NCI-H446 (cell line): Measurements from ENCODE around the gene STAT2.
A peak's percentile ranks its signal among the peaks of the same experiment; 100 is the strongest.
"Not testable (repeated sequence)": the region's sequence is repeated elsewhere in the genome, so short reads cannot be mapped to it uniquely, and the experiment has no call there.

ENCODE experiments used
- DNase-seq, 2 experiments: peaks; one replicate each; lab custom pipeline; 2025; lab: John Stamatoyannopoulos, UW

STAT2 gene

DNA sequence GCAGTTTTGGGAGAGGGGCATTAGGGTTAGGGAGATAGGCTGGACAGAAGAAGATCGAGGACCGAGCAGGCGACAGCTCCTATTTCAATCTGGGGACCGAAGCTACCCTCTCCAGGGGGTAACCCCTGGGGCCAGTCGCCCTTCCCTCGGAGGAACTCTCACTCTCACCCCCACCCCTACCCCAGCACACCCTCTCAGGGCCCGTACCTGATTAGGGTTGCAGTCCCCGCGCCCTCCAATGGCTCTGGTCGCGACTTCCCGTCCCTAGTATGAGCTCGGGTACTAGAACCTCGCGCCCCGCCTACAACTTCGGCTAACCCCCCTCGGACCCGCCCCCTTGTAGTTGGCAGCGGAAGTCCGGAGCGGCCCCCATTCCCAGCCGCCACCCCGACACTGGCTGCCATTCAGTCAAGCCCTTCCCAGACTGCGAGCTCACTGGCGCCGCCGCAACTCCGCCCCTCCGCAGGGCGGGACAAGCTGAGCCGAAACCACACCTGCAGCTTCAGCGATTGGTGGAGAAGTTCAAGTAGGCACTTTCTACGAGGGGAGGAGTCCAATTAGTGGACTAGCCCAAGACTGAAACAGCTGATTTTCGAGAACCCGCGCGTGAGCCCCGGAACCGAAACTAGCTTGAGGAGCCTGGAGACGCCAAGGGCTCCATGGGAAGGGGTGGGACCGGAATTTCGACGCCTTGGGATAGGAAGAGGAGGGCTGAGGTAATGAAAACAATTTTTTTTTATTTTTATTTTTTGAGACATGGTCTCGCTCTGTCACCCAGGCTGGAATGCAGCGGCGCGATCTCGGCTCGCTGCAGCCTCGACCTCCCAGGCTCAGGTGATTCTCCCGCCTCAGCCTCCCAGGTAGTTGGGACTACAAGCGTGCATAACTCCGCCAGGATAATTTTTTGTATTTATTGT lies at the start of gene STAT2:
Gene STAT2, minus strand, starts transcription at position 257 of the 917 bp plus-strand sequence. CDS start 3,536 bp downstream, outside the sequence.
- DNase-seq, result peak; percentile 95 to 99

- no peak for DNase-seq
Measured at GRCh38 chr12:56408799-56409417, 49.0 kb upstream of the STAT2 start.

GRCh38 chr12:56404227-56404626 lies 44.3 kb upstream of the STAT2 start:
- DNase-seq, result not testable (repeated sequence)

GRCh38 chr12:56401612-56402011 lies 41.7 kb upstream of the STAT2 start:
- DNase-seq, result not testable (repeated sequence)

GRCh38 chr12:56401125-56401524 lies 41.2 kb upstream of the STAT2 start:
- DNase-seq, result not testable (repeated sequence)

DNA sequence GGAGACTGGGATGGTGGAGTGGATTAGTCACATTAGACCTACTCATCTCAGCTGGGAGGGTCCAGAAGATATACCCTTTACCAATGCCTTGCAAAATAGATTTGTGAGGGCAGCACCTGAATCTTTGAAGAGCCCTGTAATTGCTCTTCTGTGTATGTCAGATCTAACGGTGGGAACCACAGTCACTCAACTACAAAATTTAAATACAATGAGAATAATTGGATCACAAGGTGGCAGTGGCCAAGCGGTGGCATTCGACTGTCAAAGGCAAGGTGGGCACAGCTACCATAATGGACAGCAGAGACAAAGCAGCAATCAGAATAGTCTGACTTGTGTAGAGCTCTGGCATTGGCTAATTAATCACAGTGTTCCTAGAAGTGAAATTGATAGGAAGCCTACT lies 39.6 kb upstream of the STAT2 start:
- not testable (repeated sequence) for DNase-seq

DNA sequence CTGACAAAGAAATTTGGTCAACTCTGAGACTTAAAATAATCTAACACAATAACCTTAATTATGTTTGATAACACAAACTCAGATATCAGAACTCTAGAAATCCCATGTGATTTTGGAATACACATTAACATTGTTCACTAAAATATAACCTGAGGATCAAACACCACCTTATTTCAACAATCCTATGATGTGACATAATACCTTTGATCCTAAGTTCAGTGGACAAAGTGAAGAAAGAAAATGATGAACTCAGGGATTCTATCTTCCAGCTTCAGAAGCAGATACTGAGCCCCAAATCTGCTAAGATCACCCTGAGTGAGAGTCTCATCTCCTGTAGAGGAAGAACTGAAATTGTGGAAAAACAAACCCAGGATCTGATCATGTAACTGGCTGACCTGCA lies 38.4 kb upstream of the STAT2 start:
- no peak for DNase-seq

- DNase-seq, result no peak
Measured at GRCh38 chr12:56392331-56392730, 32.4 kb upstream of the STAT2 start.

DNA sequence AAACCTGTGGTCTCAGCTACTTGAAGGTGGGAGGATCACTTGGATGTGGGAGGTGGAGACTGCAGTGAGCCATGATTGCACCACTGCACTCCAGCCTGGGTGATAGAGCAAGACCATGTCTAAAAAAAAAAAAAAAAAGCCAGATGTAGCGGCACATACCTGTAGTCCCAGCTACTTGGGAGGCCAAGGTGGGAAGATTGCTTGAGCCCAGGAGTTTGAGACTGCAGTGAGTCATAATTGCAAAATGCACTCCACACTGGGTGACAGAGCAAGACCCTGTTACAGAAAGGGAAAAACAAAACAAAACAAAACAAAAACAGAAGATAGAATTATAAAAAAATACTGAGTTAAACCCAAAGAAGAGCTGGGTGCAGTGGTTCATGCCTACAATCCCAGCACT lies 31.8 kb upstream of the STAT2 start:
- DNase-seq, result no peak

DNA sequence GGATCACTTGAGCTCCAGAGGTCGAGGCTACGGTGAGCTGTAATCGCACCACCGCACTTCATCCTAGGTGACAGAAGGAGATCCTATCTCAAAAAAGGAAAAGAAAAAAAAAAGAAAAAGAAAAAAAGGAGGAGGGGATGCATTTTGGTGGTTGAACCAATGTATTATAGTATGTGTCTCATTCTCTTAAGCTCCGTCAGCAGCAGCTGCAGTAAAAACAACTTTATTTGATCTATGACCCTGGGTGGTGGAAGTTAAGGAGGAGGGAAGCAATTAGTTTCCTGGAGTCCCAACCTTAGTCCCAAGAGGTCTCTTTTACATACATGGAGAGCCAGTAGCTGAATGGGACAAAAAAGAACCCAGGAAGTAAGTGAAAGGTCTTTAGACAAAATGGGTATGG lies 29.5 kb upstream of the STAT2 start:
- DNase-seq, result no peak

DNA sequence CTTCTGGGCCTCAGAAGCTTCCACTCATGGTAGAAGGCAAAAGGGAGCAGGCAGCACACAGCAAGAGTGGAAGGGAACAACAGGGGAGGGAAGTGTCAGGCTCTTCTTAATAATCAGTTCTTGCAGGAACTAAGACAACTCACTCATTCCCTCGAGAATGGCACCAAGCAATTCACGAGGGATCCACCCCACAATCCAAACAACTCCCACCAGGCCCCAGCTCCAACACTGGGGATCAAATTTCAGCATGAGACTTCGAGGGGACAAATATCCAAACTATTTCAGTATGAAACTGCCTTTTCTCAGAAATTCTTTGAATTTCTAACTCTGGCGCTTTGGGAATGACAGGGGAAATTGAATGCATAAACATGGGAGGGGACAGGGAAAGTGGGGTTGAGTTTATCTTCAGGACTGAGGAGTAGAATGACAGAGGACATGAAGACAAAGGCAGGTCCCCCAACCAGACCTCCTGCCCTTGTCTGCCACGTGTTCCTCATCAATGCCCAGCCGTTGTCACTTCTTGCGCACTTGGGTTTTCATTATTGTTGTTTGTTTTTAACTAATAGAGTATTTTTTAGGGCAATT lies 27.3 kb upstream of the STAT2 start:
- DNase-seq, result no peak

GRCh38 chr12:56385873-56386272 lies 26.0 kb upstream of the STAT2 start:
- DNase-seq, result no peak

DNA sequence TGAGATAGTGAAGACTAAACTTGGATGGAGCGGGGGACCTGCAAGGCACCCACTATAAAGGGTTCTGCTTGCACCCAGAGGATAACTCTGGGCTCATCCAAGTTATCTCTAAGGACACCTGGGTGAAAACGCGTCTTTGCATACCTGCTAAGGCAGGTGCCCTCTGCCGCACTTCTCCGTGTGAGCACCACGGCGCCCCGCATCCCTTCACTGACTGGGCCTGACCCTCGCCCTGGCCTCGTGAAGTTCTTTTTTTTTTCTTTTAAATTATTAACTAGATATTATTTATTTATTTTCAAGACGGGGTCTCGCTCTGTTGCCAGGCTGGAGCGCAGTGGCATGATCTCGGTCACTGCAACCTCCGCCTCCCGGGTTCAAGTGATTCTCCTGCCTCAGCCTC lies 22.7 kb upstream of the STAT2 start:
- no peak for DNase-seq

DNA sequence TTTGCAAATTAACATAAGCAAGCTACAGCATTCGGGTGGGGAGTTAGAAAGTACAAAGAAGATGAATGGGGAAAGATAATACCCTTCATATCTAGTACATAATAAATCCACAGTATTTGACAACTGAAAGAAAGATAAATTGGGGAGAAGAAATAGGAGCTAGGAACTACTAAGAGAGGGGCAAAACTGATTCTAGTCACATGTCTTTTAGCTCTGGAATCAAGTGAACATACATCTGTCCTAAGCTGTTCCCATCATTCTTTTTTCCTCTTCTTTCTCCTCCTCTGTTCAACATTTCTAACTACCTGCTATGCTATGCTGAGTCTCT lies 18.0 kb upstream of the STAT2 start:
- DNase-seq, result no peak

- DNase-seq, result no peak
Measured at GRCh38 chr12:56377310-56377988, 17.5 kb upstream of the STAT2 start.

- no peak for DNase-seq
Measured at GRCh38 chr12:56375598-56376434, 15.9 kb upstream of the STAT2 start.

GRCh38 chr12:56374726-56375597 lies 15.1 kb upstream of the STAT2 start:
- DNase-seq, result no peak

DNA sequence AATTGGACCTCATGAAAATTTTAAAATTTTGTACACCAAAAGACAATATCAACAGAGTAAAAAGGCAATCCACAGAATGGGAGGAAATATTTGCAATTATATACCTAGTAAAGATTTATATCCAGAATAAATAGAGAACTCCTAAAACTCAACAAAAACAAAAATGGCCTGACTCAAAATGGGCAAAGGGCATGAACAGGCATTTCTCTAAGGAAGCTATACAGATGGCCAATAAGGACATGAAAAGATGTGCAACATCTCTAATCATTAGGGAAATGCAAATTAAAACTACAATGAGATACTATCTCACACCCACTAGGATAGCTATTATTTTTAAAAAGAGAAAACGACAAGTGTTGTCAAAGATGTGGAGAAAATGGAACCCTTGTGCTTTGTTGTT lies 13.6 kb upstream of the STAT2 start:
- no peak for DNase-seq

GRCh38 chr12:56366948-56367347 lies 7.0 kb upstream of the STAT2 start:
- no peak for DNase-seq
